Measurements from ENCODE around the gene JARID2.

DNA sequence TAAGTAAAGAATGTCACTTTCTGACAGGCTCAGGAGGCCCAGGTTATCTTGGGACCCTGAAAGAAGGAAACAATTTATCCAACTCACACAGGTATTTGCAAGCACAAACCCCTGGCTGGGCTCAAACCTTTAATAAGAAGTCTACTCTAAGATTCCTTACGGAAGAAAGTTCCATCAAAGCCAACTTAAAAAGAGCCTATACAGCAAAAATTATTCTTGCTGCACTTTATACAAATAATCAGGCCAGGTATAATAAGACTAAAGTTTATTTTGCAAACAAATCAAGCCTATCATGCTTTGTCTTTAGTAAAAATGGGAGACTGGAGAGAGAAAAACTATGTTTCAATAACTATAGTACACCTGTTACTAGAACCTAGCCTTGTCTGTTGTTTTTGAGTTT, 314.8 kb downstream of the JARID2 start:
- TF ChIP-seq, protein P1, sequence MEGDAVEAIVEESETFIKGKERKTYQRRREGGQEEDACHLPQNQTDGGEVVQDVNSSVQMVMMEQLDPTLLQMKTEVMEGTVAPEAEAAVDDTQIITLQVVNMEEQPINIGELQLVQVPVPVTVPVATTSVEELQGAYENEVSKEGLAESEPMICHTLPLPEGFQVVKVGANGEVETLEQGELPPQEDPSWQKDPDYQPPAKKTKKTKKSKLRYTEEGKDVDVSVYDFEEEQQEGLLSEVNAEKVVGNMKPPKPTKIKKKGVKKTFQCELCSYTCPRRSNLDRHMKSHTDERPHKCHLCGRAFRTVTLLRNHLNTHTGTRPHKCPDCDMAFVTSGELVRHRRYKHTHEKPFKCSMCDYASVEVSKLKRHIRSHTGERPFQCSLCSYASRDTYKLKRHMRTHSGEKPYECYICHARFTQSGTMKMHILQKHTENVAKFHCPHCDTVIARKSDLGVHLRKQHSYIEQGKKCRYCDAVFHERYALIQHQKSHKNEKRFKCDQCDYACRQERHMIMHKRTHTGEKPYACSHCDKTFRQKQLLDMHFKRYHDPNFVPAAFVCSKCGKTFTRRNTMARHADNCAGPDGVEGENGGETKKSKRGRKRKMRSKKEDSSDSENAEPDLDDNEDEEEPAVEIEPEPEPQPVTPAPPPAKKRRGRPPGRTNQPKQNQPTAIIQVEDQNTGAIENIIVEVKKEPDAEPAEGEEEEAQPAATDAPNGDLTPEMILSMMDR (IDR thresholded peaks at IDR 0.05; ENCODE audit: low read length): no peak
- TF ChIP-seq EZH2 (optimal IDR thresholded peaks at IDR 0.05; ENCODE audit: low read depth, low read length): no peak
